ENCODE results near the gene NOTCH1. TPM values are rescaled to one million over a fixed set of nuclear protein-coding genes. Genes with fewer than 3 reads are reported as not detected.

Gene NOTCH1
- total RNA-seq, 4 donors from 2014 or later, result 31.1 to 72.1 (median 44.0) TPM

DNA sequence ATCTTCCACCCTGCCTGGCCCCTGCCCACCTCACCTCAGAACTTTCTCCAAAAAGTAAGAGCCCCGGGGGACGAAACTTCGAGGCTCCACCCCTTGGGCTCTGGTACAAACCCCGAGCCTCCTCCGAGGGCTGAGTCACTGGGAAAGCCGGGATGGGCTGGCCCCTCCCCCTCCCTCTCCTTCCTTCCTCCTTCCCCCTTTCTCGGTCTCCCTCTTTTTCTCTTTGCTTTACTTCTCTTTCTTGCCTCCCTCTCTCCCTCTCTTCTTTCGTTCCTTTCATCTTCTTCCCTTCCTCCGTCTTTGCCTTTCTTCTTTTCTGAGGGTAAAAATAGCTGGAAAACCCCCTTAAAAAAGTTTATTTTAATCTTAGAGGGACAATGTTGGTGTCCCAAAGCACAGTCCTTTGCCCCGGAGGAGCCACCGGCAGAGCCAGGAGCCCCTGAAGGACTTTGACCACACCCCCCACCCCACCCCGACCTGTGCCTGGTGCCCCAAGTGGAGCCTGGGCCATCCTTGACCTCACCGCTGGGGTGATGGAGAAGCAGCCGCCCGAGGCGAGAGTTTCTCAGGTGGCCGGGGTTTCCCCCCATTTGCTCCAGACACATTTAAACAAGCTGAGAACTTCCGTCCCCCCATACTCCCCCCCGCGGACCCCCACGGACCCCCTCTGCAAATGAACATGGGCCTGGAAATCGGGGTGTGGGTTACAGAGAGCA, 5.7 kb upstream of the NOTCH1 start:
- TF ChIP-seq POLR2AphosphoS5 (IDR thresholded peaks at IDR 0.05), result peak; percentile 8
- TF ChIP-seq, protein P1, sequence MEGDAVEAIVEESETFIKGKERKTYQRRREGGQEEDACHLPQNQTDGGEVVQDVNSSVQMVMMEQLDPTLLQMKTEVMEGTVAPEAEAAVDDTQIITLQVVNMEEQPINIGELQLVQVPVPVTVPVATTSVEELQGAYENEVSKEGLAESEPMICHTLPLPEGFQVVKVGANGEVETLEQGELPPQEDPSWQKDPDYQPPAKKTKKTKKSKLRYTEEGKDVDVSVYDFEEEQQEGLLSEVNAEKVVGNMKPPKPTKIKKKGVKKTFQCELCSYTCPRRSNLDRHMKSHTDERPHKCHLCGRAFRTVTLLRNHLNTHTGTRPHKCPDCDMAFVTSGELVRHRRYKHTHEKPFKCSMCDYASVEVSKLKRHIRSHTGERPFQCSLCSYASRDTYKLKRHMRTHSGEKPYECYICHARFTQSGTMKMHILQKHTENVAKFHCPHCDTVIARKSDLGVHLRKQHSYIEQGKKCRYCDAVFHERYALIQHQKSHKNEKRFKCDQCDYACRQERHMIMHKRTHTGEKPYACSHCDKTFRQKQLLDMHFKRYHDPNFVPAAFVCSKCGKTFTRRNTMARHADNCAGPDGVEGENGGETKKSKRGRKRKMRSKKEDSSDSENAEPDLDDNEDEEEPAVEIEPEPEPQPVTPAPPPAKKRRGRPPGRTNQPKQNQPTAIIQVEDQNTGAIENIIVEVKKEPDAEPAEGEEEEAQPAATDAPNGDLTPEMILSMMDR (IDR thresholded peaks at IDR 0.05), result no peak
- TF ChIP-seq EP300 (IDR thresholded peaks at IDR 0.05), result no peak
- Histone ChIP-seq H3K27ac (peak overlapping the region; percentile 94 to 100 (median 97)), H3K27me3 (no peaks in the 10 kb centered on the region), H3K36me3 (no peaks in the 10 kb centered on the region), H3K4me3 (peak overlapping the region; percentile 7 to 98), H3K9me3 (no peaks in the 10 kb centered on the region), H3K4me1 (peaks cover 4 to 90% (median 53%) of the 10 kb centered on the region in 3 donors)
- 9 to 11% methylated on average over 7 to 10 of the region's 22 CpGs for WGBS, 2 donors (ENCODE audit: low coverage in 1 of 2)
- peak; percentile 48 for ATAC-seq

DNA sequence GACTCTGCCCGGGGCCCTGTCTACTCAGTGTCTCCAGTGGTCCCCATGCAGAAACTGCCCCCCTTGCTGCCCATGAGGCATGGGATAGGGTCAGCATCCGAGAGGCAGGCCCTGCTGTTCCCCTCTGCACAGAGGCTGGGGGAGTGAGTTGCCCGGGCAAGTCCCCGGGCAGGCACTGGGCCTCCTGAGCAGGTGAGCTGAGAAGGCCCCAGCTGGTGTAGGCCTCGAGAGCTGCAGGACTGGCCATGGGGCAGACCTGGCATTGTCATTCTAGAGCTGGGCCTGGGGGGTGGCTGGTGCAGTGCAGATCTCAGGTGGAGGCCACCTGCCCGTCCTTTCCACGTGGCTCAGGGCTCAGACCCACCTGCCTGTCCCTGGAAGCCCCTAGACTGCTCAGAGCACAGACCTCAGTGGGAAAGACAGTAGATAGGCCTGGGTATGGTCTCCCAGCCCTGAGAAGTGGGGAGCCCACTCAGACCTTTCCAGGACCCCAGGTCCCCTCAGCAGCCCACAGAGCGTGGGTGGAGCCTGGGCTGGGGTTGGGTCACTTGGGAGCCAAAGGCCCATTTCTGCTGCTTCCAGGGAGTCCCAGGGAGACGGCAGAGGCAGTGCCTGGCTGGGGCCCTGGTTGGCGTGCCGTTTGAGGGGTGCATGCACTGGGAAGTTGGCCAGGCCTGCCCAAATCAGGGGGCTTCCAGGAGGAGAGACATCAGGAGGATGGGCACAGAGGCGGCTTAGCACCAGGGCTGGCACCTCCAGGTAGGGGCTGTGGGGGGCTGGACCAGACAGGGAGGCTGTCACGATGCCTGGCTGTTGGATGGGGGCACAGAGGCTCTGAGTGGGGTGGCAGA, 4.8 kb upstream of the NOTCH1 start:
- H3K4me1 ChIP-seq, result peaks cover 4 to 95% (median 53%) of the 10 kb centered on the region in 3 donors
- H3K4me3 ChIP-seq, result peak overlapping the region in 1 of 2 donors; percentile 98
- no peaks in the 10 kb centered on the region for H3K36me3 ChIP-seq
- WGBS, 2 donors (ENCODE audit: low coverage in 1 of 2), result no CpG with 5 or more reads among the region's 13 CpGs
- H3K27ac ChIP-seq, result peak overlapping the region; percentile 94 to 100 (median 97)
- no peaks in the 10 kb centered on the region for H3K9me3 ChIP-seq
- TF ChIP-seq POLR2AphosphoS5 (IDR thresholded peaks at IDR 0.05), result no peak
- TF ChIP-seq EP300 (IDR thresholded peaks at IDR 0.05), result no peak
- TF ChIP-seq, protein P1 (IDR thresholded peaks at IDR 0.05), result no peak
- TF ChIP-seq POLR2A (IDR thresholded peaks at IDR 0.05), result no peak
- H3K27me3 ChIP-seq, result no peaks in the 10 kb centered on the region
- no peak for ATAC-seq

DNA sequence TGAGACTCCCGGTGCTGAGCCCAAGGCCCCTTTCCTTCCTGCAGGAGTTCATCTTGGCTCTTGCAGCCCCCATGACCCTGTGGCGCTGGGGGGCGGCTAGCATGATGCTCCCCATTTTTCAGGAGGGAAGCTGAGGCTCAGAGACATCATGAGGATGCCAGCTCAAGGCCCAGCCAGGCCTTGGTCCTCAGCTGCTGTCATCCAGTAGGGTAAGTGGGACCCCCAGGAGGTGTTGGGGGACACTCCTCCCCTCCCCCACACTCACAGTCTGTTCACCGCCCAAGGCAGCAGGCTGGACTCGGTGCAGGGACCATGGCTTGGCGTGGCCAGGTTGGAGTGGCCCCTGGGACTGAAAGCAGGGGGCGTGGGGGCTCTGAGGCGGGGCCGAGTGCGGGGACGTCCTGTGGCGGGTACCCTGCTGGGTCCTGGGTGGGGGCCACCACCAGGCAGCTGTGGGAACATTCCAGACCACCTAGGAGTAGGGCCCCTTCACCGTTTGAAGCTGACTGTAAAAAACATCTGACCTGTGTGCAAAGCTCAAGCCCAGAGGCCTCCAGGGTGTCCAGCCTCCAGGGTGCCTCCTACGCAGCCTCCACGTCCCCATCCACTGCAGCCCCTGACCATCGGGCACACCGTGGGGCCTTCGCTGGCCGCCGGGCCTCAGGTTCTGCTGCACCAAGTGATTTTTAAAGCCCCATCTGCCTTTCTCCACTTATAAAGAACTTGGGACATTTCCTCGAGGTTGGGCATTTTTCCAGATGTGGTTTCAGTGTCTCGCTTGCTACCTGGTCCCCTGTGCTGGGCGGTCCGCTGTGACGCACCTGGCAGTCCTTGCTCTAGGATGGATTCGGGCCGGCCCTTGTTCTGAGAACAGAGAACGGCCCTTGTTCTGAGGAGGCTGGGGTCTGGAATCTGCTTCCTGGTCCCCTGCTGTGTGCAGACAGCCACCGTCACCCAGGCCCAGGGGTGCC, 3.4 kb upstream of the NOTCH1 start:
- peaks cover 4 to 88% (median 50%) of the 10 kb centered on the region in 3 donors for H3K4me1 ChIP-seq
- 0 to 67% methylated on average over 1 to 6 of the region's 29 CpGs for WGBS, 2 donors (ENCODE audit: low coverage in 1 of 2)

More for the DNA sequence above, 3.4 kb upstream of the NOTCH1 start:
- ATAC-seq, result no peak
- H3K27ac ChIP-seq, result peak overlapping the region; percentile 94 to 100 (median 97)
- H3K4me3 ChIP-seq, result peak overlapping the region; percentile 27 to 98
- H3K36me3 ChIP-seq, result no peaks in the 10 kb centered on the region
- TF ChIP-seq EP300 (IDR thresholded peaks at IDR 0.05) (no peak), POLR2AphosphoS5 (IDR thresholded peaks at IDR 0.05) (no peak), POLR2A (IDR thresholded peaks at IDR 0.05) (no peak)
- TF ChIP-seq, protein P1 (IDR thresholded peaks at IDR 0.05), result no peak
- H3K27me3 ChIP-seq, result no peaks in the 10 kb centered on the region
- no peaks in the 10 kb centered on the region for H3K9me3 ChIP-seq

All from gastroesophageal sphincter (tissue), 4 donors.